ENCODE results near the gene PRKCA. TPM values are rescaled to one million over a fixed set of nuclear protein-coding genes. Genes with fewer than 3 reads are reported as not detected.

Gene PRKCA
- total and polyA plus RNA-seq, 9 of the 15 experiments (the other 6 are each of a cell fraction or from before 2014, with no cell fraction given) = 3.2 to 33.0 (median 17.8) TPM

- TF ChIP-seq TCF7L2 (IDR thresholded peaks at IDR 0.05; ENCODE audit: low read depth, low read length) = no peak
- TF ChIP-seq CCAR2 (IDR thresholded peaks at IDR 0.05; ENCODE audit: low read depth, low read length) = no peak
- peak; percentile 56; the same call in 1 of the 2 replicates for TF ChIP-seq MAFG (tag; conservative IDR thresholded peaks at IDR 0.05)
- TF ChIP-seq FOXA1 (IDR thresholded peaks at IDR 0.05; ENCODE audit: borderline replicate concordance) = no peak
- no peak for TF ChIP-seq HDAC1 (IDR thresholded peaks at IDR 0.05)
- TF ChIP-seq NFE2 (IDR thresholded peaks at IDR 0.05; ENCODE audit: low read depth) = peak; percentile 42; the same call in 1 of the 2 replicates
- no peak for TF ChIP-seq NRF1 (conservative IDR thresholded peaks at IDR 0.05 in 1 of 2, IDR thresholded peaks at IDR 0.05 in 1 of 2)
- no peak for TF ChIP-seq PHTF2 (CRISPR knock-in tag; IDR thresholded peaks at IDR 0.05)
- no peak for TF ChIP-seq ETV6 (IDR thresholded peaks at IDR 0.05; ENCODE audit: borderline replicate concordance in 1 of 2, low read depth in 2 of 2, low read length in 1 of 2)
- TF ChIP-seq ETV6 (CRISPR knock-in tag; IDR thresholded peaks at IDR 0.05; ENCODE audit: borderline replicate concordance) = no peak
- TF ChIP-seq ZNF224 (CRISPR knock-in tag; IDR thresholded peaks at IDR 0.05) = no peak
- TF ChIP-seq NFE2L1 (tag; IDR thresholded peaks at IDR 0.05; ENCODE audit: borderline replicate concordance, low read depth) = 0 out of 2 replicates have a peak, but pooled peaks have one; percentile 33
Measured at GRCh38 chr17:66665194-66665593, 362.8 kb downstream of the PRKCA start (continued).

GRCh38 chr17:66667090-66667489 is 364.7 kb downstream of the PRKCA start:
- no peaks in the 10 kb centered on the region for H3K27me3 ChIP-seq (ENCODE audit: control insufficient read depth in 2 of 2, insufficient read depth in 2 of 2, low read length in 2 of 2)
- no peaks in the 10 kb centered on the region for H3K9me3 ChIP-seq (replicated peaks; ENCODE audit: control insufficient read depth, insufficient read depth, low read depth, low read length)
- no peaks in the 10 kb centered on the region for H3K79me2 ChIP-seq (ENCODE audit: control insufficient read depth, insufficient read depth, low read length)
- ATAC-seq (no peak), FAIRE-seq (no peak), DNase-seq (ENCODE audit: extremely low read depth in 1 of 4, low spot score in 3 of 4) (no peak)
- H3K36me3 ChIP-seq (ENCODE audit: control insufficient read depth, insufficient read depth, low read length) = no peaks in the 10 kb centered on the region
- H3K9me1 ChIP-seq (ENCODE audit: control insufficient read depth, insufficient read depth, low read length) = no peaks in the 10 kb centered on the region
- H3K4me2 ChIP-seq (ENCODE audit: insufficient read depth, low read length) = no peak overlapping the region
- H3K4me3 ChIP-seq = no peak overlapping the region
- no peak overlapping the region for H3K27ac ChIP-seq (ENCODE audit: extremely low read depth, low read depth, low read length)
- ChIA-PET CTCF (ENCODE audit: low intra/inter-chr PET ratio) (no interaction called here), POLR2A (no interaction called here)
- no peak overlapping the region for H3K9ac ChIP-seq (ENCODE audit: insufficient read depth in 1 of 2, low read depth in 2 of 2, low read length in 2 of 2)
- peaks cover 1% of the 10 kb centered on the region; the same call in 1 of the 2 replicates for H4K20me1 ChIP-seq (replicated peaks; ENCODE audit: control insufficient read depth, insufficient read depth, low read length)
- 58% methylated on average over 5 of the region's 5 CpGs for WGBS (ENCODE audit: insufficient coverage, low coverage, missing lambda C conversion rate)
- H2AFZ ChIP-seq (ENCODE audit: low read depth, low read length) = no peak overlapping the region
- no TSS peak for BruUV-seq (replicated peaks)
- H3K4me1 ChIP-seq (replicated peaks in 1 of 2; ENCODE audit: control insufficient read depth in 2 of 2, insufficient read depth in 2 of 2, low read length in 2 of 2) = peaks cover 9 to 11% of the 10 kb centered on the region in 2 experiments; a peak in 4 of 5 replicates
- intact Hi-C loops (cut with micrococcal nuclease) = no loop called here
- in situ Hi-C loops (cut with MboI) = no loop called here
- TF ChIP-seq TBL1XR1 (IDR thresholded peaks at IDR 0.05; ENCODE audit: low read length in 2 of 2) (no peak), IRF2 (CRISPR knock-in tag; IDR thresholded peaks at IDR 0.05) (no peak), KLF10 (CRISPR knock-in tag; IDR thresholded peaks at IDR 0.05) (no peak), POLR2H (tag; IDR thresholded peaks at IDR 0.05; ENCODE audit: low read depth) (no peak), CEBPG (CRISPR knock-in tag; IDR thresholded peaks at IDR 0.05) (no peak), CEBPG (tag; conservative IDR thresholded peaks at IDR 0.05 in 1 of 2, IDR thresholded peaks at IDR 0.05 in 1 of 2) (no peak), ZNF165 (CRISPR knock-in tag; IDR thresholded peaks at IDR 0.05; ENCODE audit: borderline replicate concordance) (no peak), GMEB1 (CRISPR knock-in tag; IDR thresholded peaks at IDR 0.05) (no peak), DMBX1 (CRISPR knock-in tag; IDR thresholded peaks at IDR 0.05; ENCODE audit: borderline replicate concordance) (no peak), XRCC4 (IDR thresholded peaks at IDR 0.05; ENCODE audit: extremely low read depth, insufficient read depth, insufficient read length) (no peak), KDM1A (IDR thresholded peaks at IDR 0.05) (no peak), KDM2B (CRISPR knock-in tag; IDR thresholded peaks at IDR 0.05) (no peak)

Data from K562 (cell line).